Activated CD8-positive, alpha-beta T cell treated with anti-CD3 and anti-CD28 coated beads, Interleukin-2, amount 10 ng/mL, durations not matched to agents 7 days and 5 days (primary cell): ENCODE data around the gene MT1A. TPM values are rescaled to one million over a fixed set of nuclear protein-coding genes. Genes with fewer than 3 reads are reported as not detected.

Experiments used
- ATAC-seq: fragments of 150-1000 bp; cut with Tn5 transposase; one replicate; pipeline ENCODE4 v1.10.0; 2021; ENCODE audit warnings: moderate library complexity
- CTCF ChIA-PET: fragments of 350-600 bp; sonication (Branson Sonifier 250); formaldehyde crosslinking; loops from one replicate; lab custom pipeline; 2021; ENCODE audit warnings: antibody characterized with exemption; lab: Charles Lee
- POLR2A ChIA-PET: fragments of 350-600 bp; sonication (Branson Sonifier 250); formaldehyde crosslinking; loops from one replicate; lab custom pipeline; 2021; ENCODE audit warnings: antibody characterized with exemption; lab: Charles Lee
- DNase-seq: peaks from one replicate; pipeline ENCODE4 v3.0.0-alpha.2; 2020
- H3K27ac Mint-ChIP-seq: one replicate; pipeline ENCODE4 v1.8.0; 2021; ENCODE audit warnings: mild to moderate bottlenecking, mixed read lengths
- H3K27me3 Mint-ChIP-seq: one replicate; pipeline ENCODE4 v1.8.0; 2021; ENCODE audit warnings: low read depth, mixed read lengths
- H3K36me3 Mint-ChIP-seq: one replicate; pipeline ENCODE4 v1.8.0; 2021; ENCODE audit warnings: low read depth, mixed read lengths
- H3K4me1 Mint-ChIP-seq: one replicate; pipeline ENCODE4 v1.8.0; 2021; ENCODE audit warnings: low read depth, mixed read lengths
- H3K4me3 Mint-ChIP-seq: one replicate; pipeline ENCODE4 v1.8.0; 2021; ENCODE audit warnings: mild to moderate bottlenecking, mixed read lengths
- H3K9me3 Mint-ChIP-seq: one replicate; pipeline ENCODE4 v1.8.0; 2022; ENCODE audit warnings: mixed read lengths; ENCODE audit not compliant: insufficient read depth
- total RNA-seq, 2 experiments: library from RNA; stranded (reverse); gene quantifications; one replicate each; pipeline ENCODE4 v1.2.3, GENCODE V29; 2021

MT1A gene
- total RNA-seq, 2 experiments from 2014 or later: not detected

GRCh38 chr16:56643833-56644232 lies 5.4 kb downstream of the MT1A start:
- POLR2A ChIA-PET: interaction anchor here (1.2 to 1.8 kb wide), 5 partner anchors 13 to 39 kb away, joined by 3 to 12 read pairs (median 4); partner anchors contain the start of genes MT1E, MT1F, MT1X and MT2A
- Mint-ChIP-seq H3K4me1 (peaks cover 25% of the 10 kb centered on the region), H3K9me3 (no peaks in the 10 kb centered on the region), H3K36me3 (no peaks in the 10 kb centered on the region), H3K27ac (no peak overlapping the region), H3K27me3 (peaks cover 71% of the 10 kb centered on the region), H3K4me3 (peak overlapping the region; percentile 66)
- DNase-seq: no peak
- no peak for ATAC-seq
- CTCF ChIA-PET: interaction anchor here (0.8 to 5.4 kb wide), 26 partner anchors 9 to 130 kb away, joined by 3 to 34 read pairs (median 4); partner anchors contain the start of genes MT1B and MT2A

- CTCF ChIA-PET: interaction anchor here (1.4 to 5.4 kb wide), 2 partner anchors 28 to 56 kb away, joined by 6 to 34 read pairs; no protein-coding TSS in a partner anchor
- Mint-ChIP-seq H3K4me3 (no peak overlapping the region), H3K27me3 (peaks cover 62% of the 10 kb centered on the region), H3K4me1 (peaks cover 25% of the 10 kb centered on the region), H3K9me3 (no peaks in the 10 kb centered on the region), H3K36me3 (no peaks in the 10 kb centered on the region), H3K27ac (no peak overlapping the region)
- ATAC-seq (no peak), DNase-seq (no peak)
- POLR2A ChIA-PET: no interaction called here
These were observed 6.8 kb downstream of the MT1A start for GRCh38 chr16:56645311-56645710.

GRCh38 chr16:56645838-56646237 lies 7.4 kb downstream of the MT1A start:
- H3K27me3 Mint-ChIP-seq: peaks cover 58% of the 10 kb centered on the region
- no peak overlapping the region for H3K4me3 Mint-ChIP-seq
- ATAC-seq: no peak
- H3K36me3 Mint-ChIP-seq: no peaks in the 10 kb centered on the region
- no peak overlapping the region for H3K27ac Mint-ChIP-seq
- ChIA-PET POLR2A (no interaction called here), CTCF (interaction anchor here (1.0 to 5.4 kb wide), 3 partner anchors 27 to 56 kb away, joined by 3 to 34 read pairs (median 6); no protein-coding TSS in a partner anchor)
- H3K4me1 Mint-ChIP-seq: peaks cover 25% of the 10 kb centered on the region
- no peaks in the 10 kb centered on the region for H3K9me3 Mint-ChIP-seq
- DNase-seq: no peak

DNA sequence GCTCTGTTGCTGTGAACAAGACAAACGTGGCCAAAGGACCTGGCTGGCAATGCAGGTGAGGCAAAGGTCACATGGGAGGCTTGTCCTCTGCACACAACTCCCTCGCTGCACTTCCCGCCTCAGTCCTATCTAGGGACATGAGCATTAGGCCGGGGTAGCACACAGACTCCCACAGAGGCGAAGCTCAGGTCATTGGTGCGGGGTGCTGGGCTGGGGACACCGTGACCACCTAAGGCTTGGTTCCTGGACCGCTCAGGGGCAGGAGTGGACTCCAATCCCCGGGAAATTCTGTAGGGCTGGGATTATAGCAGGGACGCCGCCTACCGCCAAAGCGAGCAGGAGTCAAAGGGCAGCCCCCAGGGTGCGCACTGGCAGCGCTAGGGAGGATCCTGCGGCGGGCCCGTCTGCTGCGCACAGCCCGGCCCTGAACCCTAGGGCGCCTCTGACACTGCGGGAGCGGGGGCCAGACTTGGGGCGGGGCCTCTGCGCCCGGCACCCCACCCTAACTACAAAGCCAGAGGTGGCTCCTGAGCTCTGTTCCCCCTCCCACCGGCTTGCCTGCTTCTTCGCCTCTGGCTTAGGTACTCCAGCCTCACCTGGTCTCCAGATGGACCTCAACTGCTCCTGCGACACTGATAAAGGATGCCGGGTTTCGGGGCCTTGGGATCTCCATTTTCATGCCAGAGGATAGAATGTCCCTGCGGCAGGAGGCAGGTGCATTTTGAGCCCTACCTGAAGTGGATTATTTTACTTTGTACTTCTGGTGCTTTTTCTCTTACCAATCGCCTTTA lies 9.4 kb downstream of the MT1A start:
- peaks cover 58% of the 10 kb centered on the region for H3K27me3 Mint-ChIP-seq
- H3K4me3 Mint-ChIP-seq: no peak overlapping the region
- ATAC-seq (no peak), DNase-seq (no peak)
- no peak overlapping the region for H3K27ac Mint-ChIP-seq
- H3K4me1 Mint-ChIP-seq: peaks cover 16% of the 10 kb centered on the region
- H3K9me3 Mint-ChIP-seq: no peaks in the 10 kb centered on the region
- H3K36me3 Mint-ChIP-seq: no peaks in the 10 kb centered on the region
- ChIA-PET POLR2A (no interaction called here), CTCF (interaction anchor here (1.3 to 5.4 kb wide), 2 partner anchors 8 to 54 kb away, joined by 3 to 34 read pairs; no protein-coding TSS in a partner anchor)

GRCh38 chr16:56649271-56649670 lies 10.8 kb downstream of the MT1A start:
- DNase-seq (no peak), ATAC-seq (no peak)
- Mint-ChIP-seq H3K27ac (no peak overlapping the region), H3K9me3 (no peaks in the 10 kb centered on the region), H3K36me3 (no peaks in the 10 kb centered on the region), H3K4me1 (peaks cover 3% of the 10 kb centered on the region), H3K4me3 (no peak overlapping the region), H3K27me3 (peaks cover 62% of the 10 kb centered on the region)
- ChIA-PET POLR2A (no interaction called here), CTCF (interaction anchor here (0.9 to 1.4 kb wide), 2 partner anchors 12 to 53 kb away, joined by 4 read pairs; no protein-coding TSS in a partner anchor)

DNA sequence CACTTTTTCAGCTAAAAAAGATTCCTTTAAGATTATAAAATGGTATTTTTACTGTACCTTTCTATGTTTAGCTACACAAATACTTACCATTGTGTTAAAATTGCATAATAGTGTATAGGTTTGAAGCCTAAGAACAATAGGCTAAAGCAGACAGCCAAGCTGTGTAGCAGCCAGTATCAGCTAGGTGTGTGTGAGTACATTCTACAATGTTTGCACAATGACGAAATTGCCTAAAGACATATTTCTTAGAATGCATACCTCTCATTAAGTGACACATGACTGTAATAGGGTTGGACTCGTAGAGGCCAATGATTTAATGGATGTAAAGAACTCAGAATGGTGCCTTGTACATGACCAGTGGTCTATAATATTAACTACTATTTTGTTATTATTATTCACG lies 11.4 kb downstream of the MT1A start:
- Mint-ChIP-seq H3K27me3 (peaks cover 64% of the 10 kb centered on the region), H3K4me3 (no peak overlapping the region), H3K36me3 (no peaks in the 10 kb centered on the region), H3K4me1 (no peaks in the 10 kb centered on the region), H3K9me3 (no peaks in the 10 kb centered on the region), H3K27ac (no peak overlapping the region)
- ChIA-PET POLR2A (no interaction called here), CTCF (interaction anchor here (1.4 kb wide), 1 partner anchor 12 kb away, joined by 4 read pairs; no protein-coding TSS in a partner anchor)
- no peak for ATAC-seq
- DNase-seq: no peak

GRCh38 chr16:56651586-56651985 lies 13.1 kb downstream of the MT1A start, which contains the start of gene MT1B:
Gene MT1B (plus strand): TSS chr16:56651886. CDS start chr16:56651954, 68 bp downstream.
- Mint-ChIP-seq H3K27ac (no peak within 1 kb of the TSS), H3K36me3 (no peaks in the 10 kb centered on the region), H3K4me1 (no peaks in the 10 kb centered on the region), H3K4me3 (no peak within 1 kb of the TSS), H3K27me3 (peaks cover 56% of the 10 kb centered on the region), H3K9me3 (no peaks in the 10 kb centered on the region)
- POLR2A ChIA-PET: no interaction called here
- DNase-seq (no peak), ATAC-seq (no peak)
- CTCF ChIA-PET: interaction anchor here (1.6 kb wide), 1 partner anchor 8 kb away, joined by 7 read pairs; no protein-coding TSS in a partner anchor

DNA sequence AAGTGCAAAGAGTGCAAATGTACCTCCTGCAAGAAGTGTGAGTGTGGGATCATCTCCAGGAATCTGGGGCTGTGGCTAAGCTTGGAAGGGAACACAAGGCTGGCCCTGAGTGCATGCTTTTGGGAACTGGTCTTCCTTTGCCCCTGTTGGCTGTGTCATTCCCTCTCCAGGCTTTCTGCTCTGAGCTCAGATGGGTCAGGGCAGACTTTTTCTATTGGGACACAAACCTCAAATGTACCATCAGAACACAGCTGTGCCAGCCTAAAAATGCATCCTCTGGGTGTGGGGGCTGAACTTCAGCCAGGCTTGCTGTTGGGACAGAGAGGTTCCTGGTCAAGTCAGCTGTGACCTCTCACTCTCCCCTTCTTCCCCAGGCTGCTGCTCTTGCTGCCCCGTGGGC lies 14.1 kb downstream of the MT1A start:
- POLR2A ChIA-PET: no interaction called here
- H3K4me3 Mint-ChIP-seq: no peak overlapping the region
- no peaks in the 10 kb centered on the region for H3K9me3 Mint-ChIP-seq
- DNase-seq: no peak
- ATAC-seq: no peak
- no peaks in the 10 kb centered on the region for H3K36me3 Mint-ChIP-seq
- H3K4me1 Mint-ChIP-seq: peaks cover 4% of the 10 kb centered on the region
- H3K27me3 Mint-ChIP-seq: peaks cover 49% of the 10 kb centered on the region
- H3K27ac Mint-ChIP-seq: no peak overlapping the region
- CTCF ChIA-PET: interaction anchor here (1.0 to 1.6 kb wide), 3 partner anchors 9 to 76 kb away, joined by 3 to 7 read pairs (median 3); no protein-coding TSS in a partner anchor

- no peaks in the 10 kb centered on the region for H3K9me3 Mint-ChIP-seq
- ATAC-seq (no peak), DNase-seq (no peak)
- CTCF ChIA-PET: interaction anchor here (1.0 to 1.6 kb wide), 3 partner anchors 9 to 77 kb away, joined by 3 to 7 read pairs (median 3); no protein-coding TSS in a partner anchor
- H3K27ac Mint-ChIP-seq: no peak overlapping the region
- POLR2A ChIA-PET: no interaction called here
- H3K27me3 Mint-ChIP-seq: peaks cover 44% of the 10 kb centered on the region
- no peaks in the 10 kb centered on the region for H3K36me3 Mint-ChIP-seq
- H3K4me3 Mint-ChIP-seq: no peak overlapping the region
- H3K4me1 Mint-ChIP-seq: peaks cover 8% of the 10 kb centered on the region
These were observed 14.8 kb downstream of the MT1A start for GRCh38 chr16:56653218-56653617.

GRCh38 chr16:56657555-56658326 lies 19.3 kb downstream of the MT1A start, which contains the start of gene MT1F:
Gene MT1F (plus strand): TSS chr16:56657959. CDS start chr16:56658059, 100 bp downstream.
- Mint-ChIP-seq H3K36me3 (peaks cover 4% of the 10 kb centered on the region), H3K4me1 (peaks cover 28% of the 10 kb centered on the region), H3K4me3 (peak within 1 kb of the TSS; percentile 97), H3K9me3 (no peaks in the 10 kb centered on the region), H3K27ac (peak within 1 kb of the TSS; percentile 88), H3K27me3 (peaks cover 15% of the 10 kb centered on the region)
- ChIA-PET CTCF (no interaction called here), POLR2A (interaction anchor here (0.6 to 2.0 kb wide), 7 partner anchors 12 to 661 kb away, joined by 3 to 11 read pairs (median 4); partner anchors contain the start of genes MT1E, MT1H, MT1X and MT2A)
- DNase-seq (peak; percentile 81), ATAC-seq (peak; percentile 88)

DNA sequence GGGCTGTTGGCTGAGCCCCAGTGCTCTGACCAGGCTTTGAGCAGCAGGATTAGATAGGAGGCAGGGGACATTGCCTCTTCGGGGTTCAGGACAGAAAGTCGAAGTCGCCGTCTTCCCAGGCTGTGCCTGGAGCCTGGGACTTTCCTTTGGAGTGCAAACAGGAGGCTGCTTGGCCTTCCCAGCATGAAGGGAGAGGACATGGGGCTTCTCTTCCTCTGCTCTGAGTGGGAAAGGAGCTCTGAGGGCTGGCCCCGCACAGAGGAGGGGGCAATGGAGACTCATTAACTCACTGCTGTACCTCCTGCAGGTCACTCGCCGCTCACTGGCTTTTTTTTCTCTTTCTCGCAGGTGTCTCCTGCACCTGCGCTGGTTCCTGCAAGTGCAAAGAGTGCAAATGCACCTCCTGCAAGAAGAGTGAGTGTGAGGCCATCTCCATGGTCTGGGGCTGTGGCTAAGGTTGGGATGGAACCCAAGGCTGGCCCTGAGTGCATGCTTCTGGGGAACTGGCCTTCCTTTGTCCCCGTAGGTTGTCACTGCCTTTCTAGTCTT lies 19.9 kb downstream of the MT1A start:
- H3K36me3 Mint-ChIP-seq: peaks cover 4% of the 10 kb centered on the region
- H3K4me3 Mint-ChIP-seq: peak overlapping the region; percentile 97
- H3K27me3 Mint-ChIP-seq: peaks cover 12% of the 10 kb centered on the region
- H3K4me1 Mint-ChIP-seq: peaks cover 32% of the 10 kb centered on the region
- CTCF ChIA-PET: no interaction called here
- no peak for DNase-seq
- no peaks in the 10 kb centered on the region for H3K9me3 Mint-ChIP-seq
- ATAC-seq: no peak
- H3K27ac Mint-ChIP-seq: peak overlapping the region; percentile 85
- POLR2A ChIA-PET: interaction anchor here (0.6 to 2.0 kb wide), 5 partner anchors 15 to 661 kb away, joined by 3 to 11 read pairs (median 4); partner anchors contain the start of genes MT1E and MT2A
